PC-3 (cell line): ENCODE measurements around the gene USH1G. TPM values are rescaled to one million over a fixed set of nuclear protein-coding genes. Genes with fewer than 3 reads are reported as not detected.
A peak's percentile ranks its signal among the peaks of the same experiment; 100 is the strongest.

Experiments
- ATAC-seq: fragments of 200-7000 bp; cut with Tn5 transposase; 2 replicates; pipeline ENCODE4 v1.9.1; 2020; ENCODE audit warnings: mild to moderate bottlenecking, moderate library complexity
- Bru-seq: library from RNA; stranded (reverse); fragments of 400-500 nt; gene quantifications from one replicate; lab custom pipeline; 2021; lab: Mats Ljungman, UMichigan
- BruChase-seq, 2 experiments: library from RNA; stranded (reverse); fragments of 400-500 nt; gene quantifications; one replicate each; lab custom pipeline; 2021; lab: Mats Ljungman, UMichigan
- BruUV-seq: library from RNA; stranded (reverse); fragments of 400-500 nt; replicated peaks from 2 replicates; lab custom pipeline; 2021; lab: Mats Ljungman, UMichigan
- CTCF ChIA-PET: fragments of 300-600 bp; sonication (Branson Sonifier 250); formaldehyde crosslinking; loops from one replicate; lab custom pipeline; 2022; ENCODE audit warnings: antibody characterized with exemption; lab: Charles Lee
- POLR2A ChIA-PET: fragments of 300-600 bp; sonication (Branson Sonifier 250); formaldehyde crosslinking; loops from one replicate; lab custom pipeline; 2022; ENCODE audit warnings: antibody characterized with exemption; ENCODE audit not compliant: unreplicated experiment; lab: Charles Lee
- DNase-seq: peaks from one replicate; pipeline ENCODE4 v3.0.0-alpha.2; 2015
- H2AFZ ChIP-seq: fragments of 300-600 bp; sonication (generic); 2 replicates; pipeline ENCODE4 v1.6.0; 2016; ENCODE audit warnings: antibody characterized with exemption, low read length
- H3F3A ChIP-seq: fragments of 300-600 bp; sonication (generic); one replicate; pipeline ENCODE4 v1.6.0; 2017; ENCODE audit warnings: antibody characterized with exemption, low read length, control low read depth, mild to moderate bottlenecking; ENCODE audit not compliant: unreplicated experiment
- H3K27ac ChIP-seq: fragments of 300-600 bp; sonication (generic); 2 replicates; pipeline ENCODE4 v1.5.1; 2016; ENCODE audit warnings: mild to moderate bottlenecking, low read length
- H3K27me3 ChIP-seq: fragments of 300-600 bp; sonication (generic); 2 replicates; pipeline ENCODE4 v1.6.1; 2016; ENCODE audit warnings: low read length, mixed read lengths
- H3K36me3 ChIP-seq: fragments of 300-600 bp; sonication (generic); 2 replicates; pipeline ENCODE4 v1.6.1; 2016; ENCODE audit warnings: low read depth, mixed run types, low read length, mixed read lengths
- H3K4me1 ChIP-seq: fragments of 300-600 bp; sonication (generic); 2 replicates; pipeline ENCODE4 v1.5.1; 2016; ENCODE audit warnings: low read length; ENCODE audit not compliant: insufficient read depth
- H3K4me2 ChIP-seq: fragments of 300-600 bp; sonication (generic); 2 replicates; pipeline ENCODE4 v1.6.0; 2016; ENCODE audit warnings: low read length
- H3K4me3 ChIP-seq: fragments of 300-600 bp; sonication (generic); 2 replicates; pipeline ENCODE4 v1.5.1; 2016; ENCODE audit warnings: mild to moderate bottlenecking, low read length, mixed read lengths
- H3K79me2 ChIP-seq: fragments of 300-600 bp; sonication (generic); 2 replicates; pipeline ENCODE4 v1.6.1; 2017; ENCODE audit warnings: low read length, mixed read lengths
- H3K9ac ChIP-seq: fragments of 300-600 bp; sonication (generic); 2 replicates; pipeline ENCODE4 v1.6.0; 2016; ENCODE audit warnings: mild to moderate bottlenecking, low read length
- H3K9me2 ChIP-seq: fragments of 300-600 bp; sonication (generic); replicated peaks from 2 replicates; pipeline ENCODE4 v1.6.1; 2016; ENCODE audit warnings: mixed run types, low read length, mixed read lengths
- H3K9me3 ChIP-seq: fragments of 300-600 bp; sonication (generic); 2 replicates; pipeline ENCODE4 v1.6.1; 2016; ENCODE audit warnings: low read length, mixed read lengths
- H4K20me1 ChIP-seq: fragments of 300-600 bp; sonication (generic); 2 replicates; pipeline ENCODE4 v1.6.1; 2016; ENCODE audit warnings: low read length, mixed read lengths
- CTCF ChIP-seq: fragments of 300-600 bp; sonication (generic); conservative IDR thresholded peaks from 2 replicates; pipeline ENCODE4 v1.5.1; 2017; ENCODE audit warnings: antibody characterized with exemption, low read depth, mild to moderate bottlenecking, low read length
- EZH2 ChIP-seq: fragments of 300-600 bp; sonication (generic); IDR thresholded peaks from one replicate; pipeline ENCODE4 v1.6.1; 2017; ENCODE audit warnings: antibody characterized with exemption, mild to moderate bottlenecking, low read length; ENCODE audit not compliant: unreplicated experiment
- EZH2phosphoT487 ChIP-seq: fragments of 300-600 bp; sonication (generic); IDR thresholded peaks from 2 replicates; pipeline ENCODE4 v1.6.1; 2018; ENCODE audit warnings: mild to moderate bottlenecking, antibody characterized with exemption, low read length, borderline replicate concordance
- intact Hi-C: fragments of 100-400 bp; cut with micrococcal nuclease; formaldehyde crosslinking; loops from 2 replicates; pipeline ENCODE4 v1.9.0; 2023
- long read RNA-seq: library from polyadenylated mRNA; unstranded; transcript quantifications from one replicate; pipeline ENCODE4 v2.0.0, GENCODE V29; 2021; ENCODE audit not compliant: unreplicated experiment
- total RNA-seq: library from RNA; depleted of rRNA; stranded (reverse); fragments of >200 nt; gene quantifications from 2 replicates; pipeline ENCODE4 v1.2.3, GENCODE V29; 2014; rRNA removed

Gene USH1G
- total RNA-seq = 0.04 TPM in 1 of 2 replicates, not detected in the other
- Bru-seq, nascent RNA = percentile 19 among the genes with signal in this experiment
- percentile 21 among the genes with signal in this experiment for BruChase-seq, experiment 1, labeled RNA remaining after a 6-hour chase
- percentile 8 among the genes with signal in this experiment for BruChase-seq, experiment 2, labeled RNA remaining after a 2-hour chase
- long read RNA-seq, partial matches to known transcripts = 0 of 2 reads
- long read RNA-seq, other reads (novel, unspliced or antisense) = 0 of 2 reads

GRCh38 chr17:74922694-74923537 lies at the start of gene USH1G:
TSS of gene USH1G (minus strand) at chr17:74923255. CDS start at chr17:74923073, 182 bp downstream.
- H2AFZ ChIP-seq = peak within 1 kb of the TSS; percentile 84
- H4K20me1 ChIP-seq = no peaks in the 10 kb centered on the region
- no peaks in the 10 kb centered on the region for H3F3A ChIP-seq
- no peak within 1 kb of the TSS for H3K27ac ChIP-seq
- intact Hi-C loops = loop anchor here (1.0 kb wide), 2 partner anchors 21 to 35 kb away; no protein-coding TSS in a partner anchor
- no peaks in the 10 kb centered on the region for H3K9me2 ChIP-seq
- H3K9me3 ChIP-seq = no peaks in the 10 kb centered on the region
- peak within 1 kb of the TSS; percentile 92 for H3K4me2 ChIP-seq
- no TSS peak for BruUV-seq
- H3K27me3 ChIP-seq = peaks cover 31% of the 10 kb centered on the region
- TF ChIP-seq CTCF = no peak
- no peak for TF ChIP-seq EZH2
- no peak for TF ChIP-seq EZH2phosphoT487
- peak; percentile 11 for DNase-seq
- no peaks in the 10 kb centered on the region for H3K79me2 ChIP-seq
- H3K36me3 ChIP-seq = no peaks in the 10 kb centered on the region
- ChIA-PET CTCF (interaction anchor here (0.5 to 1.0 kb wide), 3 partner anchors 35 to 113 kb away, joined by 3 to 7 read pairs (median 4); no protein-coding TSS in a partner anchor), POLR2A (interaction anchor here (0.6 kb wide), 1 partner anchor 237 kb away, joined by 3 read pairs; no protein-coding TSS in a partner anchor)
- ATAC-seq = peak; percentile 40
- no peaks in the 10 kb centered on the region; the same call in 1 of the 2 replicates for H3K4me1 ChIP-seq
- H3K4me3 ChIP-seq = peak within 1 kb of the TSS; percentile 63
- H3K9ac ChIP-seq = no peak within 1 kb of the TSS

GRCh38 chr17:74972107-74972972 lies 49.3 kb upstream of the USH1G start, which contains the start of gene HID1:
TSS of gene HID1 (minus strand) at chr17:74972759. CDS start at chr17:74972656, 103 bp downstream.
- H3K4me1 ChIP-seq = peaks cover 36% of the 10 kb centered on the region
- no peaks in the 10 kb centered on the region for H4K20me1 ChIP-seq
- H3K79me2 ChIP-seq = peaks cover 21% of the 10 kb centered on the region
- H3K9me2 ChIP-seq = no peaks in the 10 kb centered on the region
- H3K27me3 ChIP-seq = no peaks in the 10 kb centered on the region
- intact Hi-C loops = loop anchor here (2.0 kb wide), 1 partner anchor 62 kb away; no protein-coding TSS in a partner anchor
- peak within 1 kb of the TSS; percentile 90 for H3K4me3 ChIP-seq
- DNase-seq (peak; percentile 88), ATAC-seq (peak; percentile 85)
- BruUV-seq = no TSS peak
- H3K4me2 ChIP-seq = peak within 1 kb of the TSS; percentile 96
- peak within 1 kb of the TSS; percentile 61 for H3K9ac ChIP-seq
- ChIA-PET CTCF (interaction anchor here (0.5 to 1.2 kb wide), 7 partner anchors 11 to 229 kb away, joined by 3 to 5 read pairs (median 3); no protein-coding TSS in a partner anchor), POLR2A (interaction anchor here (0.6 to 1.5 kb wide), 6 partner anchors 8 to 39 kb away, joined by 3 to 11 read pairs (median 4); partner anchors contain the start of gene CDR2L)
- H3K9me3 ChIP-seq = no peaks in the 10 kb centered on the region
- H3K27ac ChIP-seq = peak within 1 kb of the TSS; percentile 15
- H3F3A ChIP-seq = no peaks in the 10 kb centered on the region
- H2AFZ ChIP-seq = peak within 1 kb of the TSS; percentile 87
- TF ChIP-seq CTCF (no peak), EZH2 (no peak), EZH2phosphoT487 (no peak)
- no peaks in the 10 kb centered on the region for H3K36me3 ChIP-seq
